Measurements from ENCODE around the gene C11orf52. TPM values are rescaled to one million over a fixed set of nuclear protein-coding genes. Genes with fewer than 3 reads are reported as not detected.

The C11orf52 gene
- total and polyA plus RNA-seq, 2 of the 13 experiments (the other 11 are each of a cell fraction or from before 2014, with no cell fraction given), result 7.4 to 11.0 TPM

- TF ChIP-seq ZNF773 (CRISPR knock-in tag; IDR thresholded peaks at IDR 0.05; ENCODE audit: borderline replicate concordance) (no peak), MXD4 (CRISPR knock-in tag; IDR thresholded peaks at IDR 0.05) (0 out of 2 replicates have a peak, but pooled peaks have one; percentile 5), ZIK1 (CRISPR knock-in tag; IDR thresholded peaks at IDR 0.05; ENCODE audit: borderline replicate concordance, low read depth) (no peak), MAX (IDR thresholded peaks at IDR 0.05) (peak; percentile 48), ZNF878 (CRISPR knock-in tag; IDR thresholded peaks at IDR 0.05) (no peak), SIN3B (IDR thresholded peaks at IDR 0.05; ENCODE audit: low read length) (no peak), NFATC3 (CRISPR knock-in tag; IDR thresholded peaks at IDR 0.05) (0 out of 2 replicates have a peak, but pooled peaks have one; percentile 42), ZNF235 (CRISPR knock-in tag; IDR thresholded peaks at IDR 0.05; ENCODE audit: borderline replicate concordance) (no peak), ELF3 (CRISPR knock-in tag; IDR thresholded peaks at IDR 0.05) (peak; percentile 71), PHF8 (CRISPR knock-in tag; IDR thresholded peaks at IDR 0.05) (no peak), CENPX (CRISPR knock-in tag; IDR thresholded peaks at IDR 0.05) (no peak), THAP8 (CRISPR knock-in tag; IDR thresholded peaks at IDR 0.05; ENCODE audit: borderline replicate concordance) (no peak), GRHL1 (CRISPR knock-in tag; conservative IDR thresholded peaks at IDR 0.05) (no peak), ZNF335 (CRISPR knock-in tag; IDR thresholded peaks at IDR 0.05) (no peak), ZNF543 (CRISPR knock-in tag; IDR thresholded peaks at IDR 0.05) (0 out of 2 replicates have a peak, but pooled peaks have one; percentile 29), ZNF720 (CRISPR knock-in tag; IDR thresholded peaks at IDR 0.05) (no peak), CBX5 (CRISPR knock-in tag; IDR thresholded peaks at IDR 0.05; ENCODE audit: borderline replicate concordance) (no peak), PCBP2 (optimal IDR thresholded peaks at IDR 0.05; ENCODE audit: low read depth, low read length, poor library complexity, severe bottlenecking) (no peak), ZBTB38 (CRISPR knock-in tag; IDR thresholded peaks at IDR 0.05) (no peak), FOXO4 (CRISPR knock-in tag; conservative IDR thresholded peaks at IDR 0.05) (no peak), CHD2 (IDR thresholded peaks at IDR 0.05; ENCODE audit: low read depth, low read length) (no peak), TAF1 (CRISPR knock-in tag; IDR thresholded peaks at IDR 0.05) (no peak), ZNF33A (CRISPR knock-in tag; IDR thresholded peaks at IDR 0.05; ENCODE audit: borderline replicate concordance) (no peak), SAP130 (CRISPR knock-in tag; IDR thresholded peaks at IDR 0.05; ENCODE audit: low read depth) (peak; percentile 72), ZNF513 (CRISPR knock-in tag; conservative IDR thresholded peaks at IDR 0.05) (no peak), ZNF670 (CRISPR knock-in tag; IDR thresholded peaks at IDR 0.05; ENCODE audit: borderline replicate concordance) (no peak), PITX1 (CRISPR knock-in tag; IDR thresholded peaks at IDR 0.05) (no peak)
These were observed 16.8 kb downstream of the C11orf52 start (continued) for GRCh38 chr11:111935317-111936039.
